Gastroesophageal sphincter (tissue), 4 donors: ENCODE measurements around the gene PRKACG. TPM values are rescaled to one million over a fixed set of nuclear protein-coding genes. Genes with fewer than 3 reads are reported as not detected.

ENCODE experiments used
- ATAC-seq: fragments of 150-250 bp; one replicate; pipeline ENCODE4 v1.9.1; 2016; ENCODE audit warnings: mild to moderate bottlenecking, moderate library complexity
- H3K27ac ChIP-seq, 4 donors: fragments of 200-600 bp; sonication (generic) in 3 of 4; 1 replicate in 3 of 4; 2 replicates in 1 of 4; pipeline ENCODE4 v1.5.1; 2016 to 2019
- H3K27me3 ChIP-seq: fragments of 200-600 bp; sonication (generic); one replicate; pipeline ENCODE4 v1.5.1; 2019
- H3K36me3 ChIP-seq, 2 donors: fragments of 200-600 bp; sonication (generic); one replicate each; pipeline ENCODE4 v1.5.1; 2019; ENCODE audit warnings: control low read depth in 1 of 2
- H3K4me1 ChIP-seq, 3 donors: fragments of 200-600 bp; sonication (generic); 1 replicate in 2 of 3; 2 replicates in 1 of 3; pipeline ENCODE4 v1.5.1; 2016 to 2019; ENCODE audit warnings: control low read depth in 2 of 3
- H3K4me3 ChIP-seq, 2 donors: fragments of 200-600 bp; sonication (generic); one replicate each; pipeline ENCODE4 v1.5.1; 2019; ENCODE audit warnings: mild to moderate bottlenecking in 1 of 2, moderate library complexity in 1 of 2
- H3K9me3 ChIP-seq, 3 donors: fragments of 200-600 bp; sonication (generic); one replicate each; pipeline ENCODE4 v1.5.1; 2017 to 2019; ENCODE audit warnings: control low read depth in 2 of 3
- CTCF ChIP-seq, 4 experiments: fragments of 200-600 bp in 2 of 4; fragments of 450-650 bp in 2 of 4; sonication (generic) in 1 of 4; IDR thresholded peaks; one replicate each; pipeline ENCODE4 v1.5.1; 2017 to 2019; ENCODE audit warnings: antibody characterized with exemption in 4 of 4, mild to moderate bottlenecking in 2 of 4, moderate library complexity in 2 of 4
- EP300 ChIP-seq: sonication (generic); formaldehyde crosslinking; IDR thresholded peaks from one replicate; pipeline ENCODE4 v1.6.1; 2017; ENCODE audit warnings: antibody characterized with exemption, mild to moderate bottlenecking
- POLR2A ChIP-seq, 2 donors: fragments of 450-650 bp; IDR thresholded peaks; one replicate each; pipeline ENCODE4 v1.6.1; 2017; ENCODE audit warnings: antibody characterized with exemption in 2 of 2, mild to moderate bottlenecking in 2 of 2, moderate library complexity in 1 of 2
- POLR2AphosphoS5 ChIP-seq: sonication (generic); formaldehyde crosslinking; IDR thresholded peaks from one replicate; pipeline ENCODE4 v1.6.1; 2017; ENCODE audit warnings: antibody characterized with exemption
- WGBS, 2 donors: methylation state at CpG; one replicate each; pipeline ENCODE4 v1.1.5; 2018; ENCODE audit warnings: low coverage in 1 of 2; 5-methylcytosine and 5-hydroxymethylcytosine counted together
- total RNA-seq, 4 donors: library from RNA; depleted of rRNA; stranded (reverse); fragments of >200 nt; gene quantifications; one replicate each; pipeline ENCODE4 v1.1.0, GENCODE V29; 2016

PRKACG gene
- total RNA-seq, 4 donors from 2014 or later: not detected

DNA sequence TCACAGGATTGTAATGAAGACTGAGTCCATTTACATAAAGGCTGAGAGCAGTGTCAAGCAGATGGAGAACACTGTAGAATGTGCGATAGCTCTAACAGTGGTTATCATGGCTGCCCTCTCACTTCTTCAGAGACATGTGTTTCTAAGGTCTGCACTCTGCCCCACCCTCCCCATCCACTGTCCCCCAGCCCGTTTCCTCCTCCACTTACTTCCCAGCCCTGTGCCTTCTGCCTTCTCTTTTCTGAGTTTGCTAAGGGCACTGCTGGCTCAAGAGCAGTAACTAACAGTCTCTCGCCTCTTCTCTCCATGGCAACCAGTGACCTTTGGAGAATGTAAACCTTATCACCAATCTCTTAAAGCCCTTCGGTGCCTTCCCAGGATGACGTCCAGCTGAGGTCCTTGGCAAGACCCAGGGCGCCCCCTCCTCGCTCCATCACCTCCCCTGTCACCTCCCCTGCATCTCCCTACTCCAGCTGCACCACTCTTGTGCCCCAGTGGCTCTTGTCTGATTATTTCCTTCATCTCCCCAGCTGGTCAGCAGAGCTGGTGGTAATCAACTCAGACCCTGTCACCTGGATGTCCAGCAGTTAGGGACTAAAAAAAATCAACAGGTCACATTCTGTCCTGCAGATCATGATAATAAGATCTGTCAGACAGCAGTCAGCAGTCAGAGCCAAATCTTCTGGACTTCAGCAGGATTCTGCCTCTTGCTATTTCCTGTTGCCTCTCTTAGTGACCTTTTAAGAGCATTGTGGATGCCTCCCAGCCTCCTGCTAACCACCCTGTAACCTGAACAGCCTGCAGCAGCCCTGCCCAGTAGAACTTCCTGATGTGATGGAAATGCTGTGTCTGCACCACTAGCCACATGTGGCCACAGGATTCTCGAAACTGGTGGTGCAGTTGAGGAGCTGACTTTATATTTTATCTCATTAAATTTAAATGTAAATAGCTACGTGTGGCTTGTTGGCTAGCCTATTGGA lies 30.6 kb upstream of the PRKACG start:
- Histone ChIP-seq H3K27me3 (no peaks in the 10 kb centered on the region), H3K9me3 (no peaks in the 10 kb centered on the region), H3K4me1 (peaks cover 0 to 18% (median 7%) of the 10 kb centered on the region in 3 donors), H3K27ac (peak overlapping the region in 1 of 4 donors; percentile 51), H3K36me3 (peaks cover 0 to 30% of the 10 kb centered on the region in 2 donors), H3K4me3 (no peak overlapping the region)
- no peak for TF ChIP-seq POLR2AphosphoS5
- no peak for TF ChIP-seq EP300
- TF ChIP-seq POLR2A (IDR thresholded peaks at IDR 0.05): no peak
- no peak for TF ChIP-seq CTCF (IDR thresholded peaks at IDR 0.05)
- ATAC-seq: no peak
- 41 to 57% methylated on average over 7 to 8 of the region's 9 CpGs for WGBS, 2 donors

DNA sequence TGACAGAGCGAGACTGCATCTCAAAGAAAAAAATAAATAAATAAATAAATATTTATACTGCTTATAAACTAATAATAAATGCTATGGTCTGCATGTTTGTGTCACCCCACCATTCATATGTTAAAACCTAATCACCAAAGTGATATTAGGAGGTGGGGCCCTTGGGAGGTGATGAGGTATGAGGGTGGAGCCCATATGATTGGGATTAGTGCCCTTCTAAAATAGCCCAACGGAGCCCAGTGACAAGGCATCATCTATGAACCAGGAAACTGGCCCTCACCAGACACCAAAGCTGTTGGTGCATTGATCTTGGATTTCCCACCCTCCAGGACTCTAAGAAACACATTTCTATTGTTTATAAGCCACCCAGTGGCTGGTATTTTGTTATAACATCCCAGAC lies 26.7 kb upstream of the PRKACG start:
- ATAC-seq: no peak
- TF ChIP-seq POLR2AphosphoS5: no peak
- no peak for TF ChIP-seq CTCF (IDR thresholded peaks at IDR 0.05)
- no peak for TF ChIP-seq EP300
- TF ChIP-seq POLR2A (IDR thresholded peaks at IDR 0.05): no peak

DNA sequence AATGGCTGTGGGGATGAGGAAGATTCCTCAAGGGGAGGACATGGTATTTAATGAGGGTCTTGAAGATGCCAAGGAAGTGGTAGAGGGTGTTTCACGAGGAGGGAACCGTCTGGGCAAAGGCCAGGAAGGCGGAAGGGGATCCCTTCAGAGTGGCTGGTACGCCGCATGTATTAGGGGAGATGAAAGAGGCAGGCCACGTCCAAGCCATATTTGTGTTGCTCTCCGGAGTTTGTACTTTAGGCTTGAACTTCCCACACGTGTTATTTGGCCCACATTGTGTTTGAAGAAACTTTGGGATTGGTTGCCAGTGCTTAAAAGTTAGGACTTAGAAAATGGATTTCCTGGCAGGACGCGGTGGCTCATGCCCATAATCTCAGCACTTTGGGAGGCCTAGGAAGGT lies 22.9 kb upstream of the PRKACG start:
- H3K9me3 ChIP-seq: no peaks in the 10 kb centered on the region
- ATAC-seq: no peak
- H3K27ac ChIP-seq: peak overlapping the region; percentile 10 to 92 (median 90)
- no peaks in the 10 kb centered on the region for H3K36me3 ChIP-seq
- TF ChIP-seq POLR2AphosphoS5 (no peak), EP300 (no peak), CTCF (IDR thresholded peaks at IDR 0.05) (no peak), POLR2A (IDR thresholded peaks at IDR 0.05) (no peak)
- WGBS, 2 donors: 50 to 62% methylated on average over 10 of the region's 10 CpGs
- peaks cover 3 to 25% (median 3%) of the 10 kb centered on the region in 3 donors for H3K4me1 ChIP-seq
- H3K4me3 ChIP-seq: peak overlapping the region in 1 of 2 donors; percentile 80
- H3K27me3 ChIP-seq: no peaks in the 10 kb centered on the region

More for the DNA sequence above, 26.7 kb upstream of the PRKACG start:
- H3K4me3 ChIP-seq: no peak overlapping the region
- no peaks in the 10 kb centered on the region for H3K9me3 ChIP-seq
- WGBS, 2 donors: 100% methylated on average over 1 to 2 of the region's 2 CpGs
- no peak overlapping the region for H3K27ac ChIP-seq
- peaks cover 3 to 37% (median 7%) of the 10 kb centered on the region in 3 donors for H3K4me1 ChIP-seq
- no peaks in the 10 kb centered on the region for H3K27me3 ChIP-seq
- no peaks in the 10 kb centered on the region for H3K36me3 ChIP-seq

DNA sequence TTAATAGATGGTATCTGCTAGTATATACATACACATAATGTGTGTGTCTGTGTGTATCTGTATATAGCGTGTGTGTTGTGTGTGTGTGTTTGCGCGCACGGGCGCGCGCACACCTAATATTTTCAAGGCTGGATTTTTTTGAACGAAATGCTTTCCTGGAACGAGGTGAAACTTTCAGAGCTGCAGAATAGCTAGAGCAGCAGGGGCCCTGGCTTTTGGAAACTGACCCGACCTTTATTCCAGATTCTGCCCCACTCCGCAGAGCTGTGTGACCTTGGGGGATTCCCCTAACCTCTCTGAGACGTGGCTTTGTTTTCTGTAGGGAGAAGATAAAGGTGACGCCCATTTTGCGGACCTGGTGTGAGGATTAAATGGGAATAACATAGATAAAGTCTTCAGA lies 22.4 kb upstream of the PRKACG start:
- Histone ChIP-seq H3K27me3 (no peaks in the 10 kb centered on the region), H3K36me3 (no peaks in the 10 kb centered on the region), H3K9me3 (no peaks in the 10 kb centered on the region), H3K4me1 (peaks cover 3 to 25% (median 3%) of the 10 kb centered on the region in 3 donors), H3K4me3 (peak overlapping the region; percentile 51 to 80), H3K27ac (peak overlapping the region; percentile 10 to 92 (median 90))
- TF ChIP-seq POLR2AphosphoS5: no peak
- WGBS, 2 donors: 4 to 7% methylated on average over 9 to 12 of the region's 14 CpGs
- peak; percentile 4 for ATAC-seq

DNA sequence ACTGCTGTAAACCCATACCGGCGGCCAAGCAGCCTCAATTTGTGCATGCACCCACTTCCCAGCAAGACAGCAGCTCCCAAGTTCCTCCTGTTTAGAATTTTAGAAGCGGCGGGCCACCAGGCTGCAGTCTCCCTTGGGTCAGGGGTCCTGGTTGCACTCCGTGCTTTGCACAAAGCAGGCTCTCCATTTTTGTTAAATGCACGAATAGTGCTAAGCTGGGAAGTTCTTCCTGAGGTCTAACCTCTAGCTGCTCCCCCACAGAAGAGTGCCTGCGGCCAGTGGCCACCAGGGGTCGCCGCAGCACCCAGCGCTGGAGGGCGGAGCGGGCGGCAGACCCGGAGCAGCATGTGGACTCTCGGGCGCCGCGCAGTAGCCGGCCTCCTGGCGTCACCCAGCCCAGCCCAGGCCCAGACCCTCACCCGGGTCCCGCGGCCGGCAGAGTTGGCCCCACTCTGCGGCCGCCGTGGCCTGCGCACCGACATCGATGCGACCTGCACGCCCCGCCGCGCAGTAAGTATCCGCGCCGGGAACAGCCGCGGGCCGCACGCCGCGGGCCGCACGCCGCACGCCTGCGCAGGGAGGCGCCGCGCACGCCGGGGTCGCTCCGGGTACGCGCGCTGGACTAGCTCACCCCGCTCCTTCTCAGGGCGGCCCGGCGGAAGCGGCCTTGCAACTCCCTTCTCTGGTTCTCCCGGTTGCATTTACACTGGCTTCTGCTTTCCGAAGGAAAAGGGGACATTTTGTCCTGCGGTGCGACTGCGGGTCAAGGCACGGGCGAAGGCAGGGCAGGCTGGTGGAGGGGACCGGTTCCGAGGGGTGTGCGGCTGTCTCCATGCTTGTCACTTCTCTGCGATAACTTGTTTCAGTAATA lies 21.8 kb upstream of the PRKACG start, which contains the start of gene FXN:
Gene FXN (plus strand): TSS at position 315 of the 871 bp plus-strand sequence. CDS start 31 bp downstream, at position 346.
- H3K27ac ChIP-seq: peak within 1 kb of the TSS; percentile 24 to 92 (median 90)
- no peaks in the 10 kb centered on the region for H3K9me3 ChIP-seq
- peak; percentile 93 for ATAC-seq
- TF ChIP-seq EP300 (no peak), CTCF (IDR thresholded peaks at IDR 0.05) (peak; percentile 95 to 98 (median 97)), POLR2AphosphoS5 (no peak), POLR2A (IDR thresholded peaks at IDR 0.05) (peak; percentile 46 to 55)
- H3K27me3 ChIP-seq: no peaks in the 10 kb centered on the region
- H3K4me3 ChIP-seq: peak within 1 kb of the TSS; percentile 51 to 80
- WGBS, 2 donors: 2% methylated on average over 7 of the region's 75 CpGs; no CpG with 5 or more reads in 1 of the 2 donors
- no peaks in the 10 kb centered on the region for H3K36me3 ChIP-seq
- H3K4me1 ChIP-seq: peaks cover 3 to 25% (median 3%) of the 10 kb centered on the region in 3 donors
